NCI-H524 (cell line): Measurements from ENCODE around the gene CLCN7.
"Not testable (repeated sequence)": the region's sequence is repeated elsewhere in the genome, so short reads cannot be mapped to it uniquely, and the experiment has no call there.

Experiments used
- DNase-seq, 2 experiments: peaks; one replicate each; lab custom pipeline; 2025; lab: John Stamatoyannopoulos, UW

Gene CLCN7

DNA sequence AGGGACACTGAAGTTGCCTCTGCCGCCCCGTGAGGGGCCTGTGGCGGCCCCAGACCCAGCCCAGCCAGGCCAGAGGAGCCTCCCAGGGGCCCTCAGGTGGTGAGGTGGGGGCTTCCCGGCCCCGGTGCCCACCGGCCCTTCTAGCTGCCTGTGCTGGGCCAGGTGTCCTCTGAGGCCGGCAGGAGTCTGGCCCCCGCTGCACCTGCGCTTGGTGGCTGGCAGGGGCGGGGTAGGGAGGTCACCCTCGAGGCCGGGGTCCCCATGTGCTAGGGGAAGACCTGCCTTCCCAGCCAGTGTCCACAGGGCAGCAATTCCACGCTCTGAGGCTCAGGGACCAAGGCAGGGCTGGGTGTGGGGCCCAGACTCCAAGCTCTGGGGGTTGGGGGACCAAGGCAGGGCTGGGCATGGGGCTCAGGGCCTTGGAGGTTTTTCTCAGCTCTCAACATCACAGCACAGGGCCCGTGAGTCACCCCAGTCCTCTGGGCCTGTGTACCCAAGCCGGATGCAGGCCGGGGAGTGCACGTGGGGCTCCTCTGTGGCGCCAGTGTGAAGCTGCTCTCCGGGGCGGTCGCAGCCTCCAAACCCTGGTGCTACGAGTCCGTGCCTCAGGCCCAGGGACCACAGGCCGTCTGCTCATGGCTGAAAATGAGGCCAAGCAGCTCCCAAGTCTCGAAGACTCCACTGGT is 29.2 kb downstream of the CLCN7 start:
- no peak for DNase-seq

DNA sequence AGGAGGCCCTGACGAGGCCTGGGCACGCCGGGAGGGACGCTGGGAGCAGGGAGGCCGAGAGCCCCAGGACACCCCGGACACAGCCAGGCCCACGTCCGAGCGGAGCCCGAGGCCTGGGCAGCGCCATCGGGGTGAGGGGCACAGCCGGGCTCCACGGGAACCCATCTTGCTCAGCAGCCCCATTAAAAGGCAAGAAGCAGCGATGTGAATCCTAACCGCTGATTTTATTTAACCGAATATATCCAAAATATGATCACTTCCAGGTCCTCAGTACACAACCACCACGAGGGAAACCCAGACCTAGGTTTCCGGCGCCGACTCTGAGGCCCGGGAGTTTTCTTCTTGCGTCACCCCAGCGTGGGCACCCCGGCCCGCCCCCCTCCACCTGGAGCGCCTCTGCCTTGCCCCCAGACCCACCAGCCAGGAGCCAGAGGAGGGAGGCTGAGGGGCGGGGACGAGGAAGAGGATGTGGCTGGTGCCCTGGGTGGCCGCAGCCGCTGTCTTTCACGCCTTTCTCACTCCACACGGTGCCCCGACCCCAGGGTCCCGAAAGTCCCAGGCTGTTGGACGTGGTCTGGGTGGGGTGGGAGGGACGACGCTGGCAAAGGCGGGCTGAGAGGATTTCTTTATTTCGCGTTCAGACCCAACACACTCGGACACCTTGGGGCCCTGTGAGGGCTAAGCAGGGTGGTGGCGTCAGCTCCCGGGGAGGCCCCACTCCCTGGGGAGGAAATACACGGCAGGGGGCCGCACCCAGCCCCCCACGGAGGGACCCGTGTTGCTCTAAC is 29.9 kb downstream of the CLCN7 start:
- DNase-seq, result no peak

DNA sequence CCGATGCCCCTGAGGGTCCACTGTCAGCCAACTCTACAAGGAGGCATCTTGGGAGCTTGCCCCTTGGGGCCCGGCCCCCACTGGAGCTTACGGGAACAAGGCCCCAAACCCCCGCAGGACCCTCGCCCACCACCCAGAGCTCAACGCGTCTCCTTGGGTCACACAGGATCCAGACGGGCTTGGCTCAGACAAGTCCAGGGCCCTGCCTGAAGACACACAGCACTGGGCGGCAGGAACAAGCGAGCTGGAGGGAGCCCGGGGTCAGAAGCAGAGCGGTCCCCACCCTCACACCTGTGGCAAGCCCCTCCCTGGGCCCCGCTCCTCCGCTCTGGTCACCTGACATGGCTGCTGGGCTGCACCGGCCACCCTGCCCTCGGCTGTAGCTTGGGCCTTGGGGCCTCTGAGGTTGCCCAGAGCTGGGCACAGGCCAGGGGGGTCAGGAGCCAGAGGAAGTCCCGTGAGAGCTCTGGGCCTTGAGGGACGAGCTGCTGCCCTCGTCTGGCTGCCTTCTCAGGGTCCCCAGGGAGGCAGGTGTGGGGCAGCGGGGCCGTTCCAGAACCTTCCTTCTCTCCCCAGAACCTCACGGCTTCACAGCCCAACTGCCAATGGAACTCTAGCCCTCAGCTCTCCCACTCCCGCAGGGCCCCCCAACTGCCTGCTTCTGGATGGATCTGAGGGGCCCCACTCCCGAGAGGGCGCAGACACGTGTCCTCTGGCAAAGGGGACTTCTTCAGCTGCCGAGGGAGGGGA is 30.7 kb downstream of the CLCN7 start, which contains the start of gene CCDC154:
TSS of gene CCDC154 (minus strand) at position 577 of the 750 bp plus-strand sequence. CDS start at position 343, 234 bp downstream.
- no peak for DNase-seq

DNA sequence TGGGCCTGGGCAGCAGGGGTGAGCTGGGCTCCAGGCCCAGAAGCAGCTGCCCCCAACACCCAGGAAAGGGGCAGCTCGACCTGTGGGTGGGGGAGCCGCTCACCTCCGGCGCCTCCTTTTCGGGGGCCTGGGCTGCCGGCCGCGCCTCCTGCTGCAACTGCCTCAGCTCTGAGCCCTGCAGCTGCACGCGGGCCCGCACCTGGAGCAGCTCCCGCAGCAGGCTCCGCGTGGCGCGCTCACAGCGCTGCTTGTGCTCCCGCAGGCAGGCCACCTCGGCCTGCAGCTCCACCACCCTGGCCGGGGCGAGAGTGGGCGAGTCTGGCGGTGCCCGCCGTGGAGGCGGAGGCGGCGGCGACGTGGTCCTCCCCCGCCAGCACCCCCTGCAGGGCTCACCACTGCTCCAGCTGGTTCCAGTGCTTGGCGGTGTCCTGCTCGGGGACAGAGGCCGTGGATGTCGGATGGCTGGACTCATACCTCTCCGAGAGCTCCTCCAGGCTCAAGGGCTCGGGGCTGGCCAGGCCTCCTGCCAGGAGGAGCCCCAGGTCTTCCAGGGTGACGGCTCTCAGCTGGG is 31.3 kb downstream of the CLCN7 start:
- DNase-seq, result peak in 1 of 2 experiments; percentile 14

DNA sequence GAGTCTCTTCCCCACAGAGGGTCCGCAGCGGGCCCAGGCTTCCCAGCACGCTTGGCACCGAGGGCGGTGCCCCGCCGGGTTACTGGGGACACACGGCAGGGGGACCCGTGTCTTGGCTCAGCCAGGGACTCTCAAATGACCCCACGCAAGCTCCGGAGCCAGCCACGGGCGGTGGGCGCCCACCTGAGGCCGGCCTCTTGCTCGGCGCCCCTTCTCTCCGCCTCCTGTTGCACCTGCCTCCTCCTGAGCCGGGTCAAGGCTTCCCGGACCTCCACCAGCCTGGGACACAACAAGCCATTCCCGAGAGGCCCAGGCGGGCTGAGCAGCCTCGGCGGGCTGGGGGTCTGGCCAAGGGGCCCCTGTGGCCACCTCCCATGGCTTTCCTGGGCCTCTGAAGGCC is 32.1 kb downstream of the CLCN7 start:
- DNase-seq, result no peak

DNA sequence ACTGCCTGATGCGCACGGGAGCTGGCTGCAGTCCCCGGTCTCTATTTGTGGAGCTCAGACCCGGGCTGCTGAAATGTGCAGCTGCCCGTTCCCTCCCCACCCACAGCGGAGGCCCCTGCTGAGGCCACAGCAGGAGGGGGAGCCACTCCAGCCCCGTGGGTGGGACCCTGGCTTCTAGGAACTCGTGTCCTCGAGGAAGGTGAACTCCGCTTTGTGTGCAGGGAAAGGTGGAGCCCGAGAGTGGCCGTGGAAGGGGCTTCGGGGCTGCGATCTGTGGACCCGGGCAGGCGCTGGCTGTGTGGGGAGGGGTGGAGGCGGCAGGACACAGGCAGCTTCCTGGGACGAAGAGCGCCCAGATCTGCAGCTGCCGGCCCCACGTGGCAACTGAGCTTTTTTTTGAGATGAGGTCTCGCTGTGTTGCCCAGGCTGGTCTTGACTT is 33.4 kb downstream of the CLCN7 start:
- no peak for DNase-seq

DNA sequence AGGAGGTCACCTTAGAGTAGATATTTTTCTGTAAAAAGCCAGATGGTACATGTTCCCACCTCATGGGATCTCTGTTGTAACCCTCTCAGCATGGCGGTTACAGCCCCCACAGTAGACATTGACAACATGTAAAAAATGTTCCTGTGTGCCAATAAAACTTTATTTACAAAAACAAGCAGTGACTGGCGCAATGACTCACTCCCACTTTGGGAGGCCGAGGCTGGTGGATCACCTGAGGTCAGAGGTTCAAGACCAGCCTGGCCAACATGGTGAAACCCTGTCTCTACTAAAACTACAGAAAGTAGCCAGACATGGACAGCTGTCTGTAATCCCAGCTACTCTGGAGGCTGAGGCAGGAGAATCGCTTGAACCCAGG is 35.1 kb downstream of the CLCN7 start:
- not testable (repeated sequence) for DNase-seq

DNA sequence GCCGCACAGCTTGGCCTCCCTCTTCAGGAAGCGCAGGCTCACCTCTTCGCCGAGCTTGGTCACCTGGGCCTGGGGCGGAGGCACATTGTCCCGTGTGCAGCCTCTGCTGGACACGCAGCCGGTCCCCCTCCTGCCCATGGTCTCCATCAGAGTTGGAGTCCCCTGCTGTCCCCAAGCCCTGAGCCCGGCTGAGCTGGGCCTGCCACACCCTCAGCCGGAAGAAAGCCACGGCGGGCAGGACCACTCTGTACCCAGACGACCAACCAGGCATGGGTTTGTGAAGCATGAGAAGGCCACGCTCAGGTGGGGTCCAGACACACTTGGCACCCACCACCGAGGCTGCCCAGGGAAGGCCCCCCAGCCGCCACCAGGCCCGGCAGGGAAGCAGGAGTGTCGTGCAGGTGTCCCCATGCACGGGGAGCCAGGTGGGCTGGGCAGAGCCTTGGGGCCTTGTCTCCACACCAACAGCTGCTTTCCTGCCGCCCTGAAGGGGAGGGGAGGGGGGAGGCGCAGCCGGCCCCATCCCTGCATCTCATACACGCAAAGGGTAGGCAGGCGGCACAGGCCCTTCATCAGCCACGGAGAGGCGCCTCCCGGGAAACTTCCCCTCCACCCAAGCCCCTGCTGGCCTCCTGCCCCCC is 35.6 kb downstream of the CLCN7 start:
- DNase-seq, result peak in 1 of 2 experiments; percentile 25

DNA sequence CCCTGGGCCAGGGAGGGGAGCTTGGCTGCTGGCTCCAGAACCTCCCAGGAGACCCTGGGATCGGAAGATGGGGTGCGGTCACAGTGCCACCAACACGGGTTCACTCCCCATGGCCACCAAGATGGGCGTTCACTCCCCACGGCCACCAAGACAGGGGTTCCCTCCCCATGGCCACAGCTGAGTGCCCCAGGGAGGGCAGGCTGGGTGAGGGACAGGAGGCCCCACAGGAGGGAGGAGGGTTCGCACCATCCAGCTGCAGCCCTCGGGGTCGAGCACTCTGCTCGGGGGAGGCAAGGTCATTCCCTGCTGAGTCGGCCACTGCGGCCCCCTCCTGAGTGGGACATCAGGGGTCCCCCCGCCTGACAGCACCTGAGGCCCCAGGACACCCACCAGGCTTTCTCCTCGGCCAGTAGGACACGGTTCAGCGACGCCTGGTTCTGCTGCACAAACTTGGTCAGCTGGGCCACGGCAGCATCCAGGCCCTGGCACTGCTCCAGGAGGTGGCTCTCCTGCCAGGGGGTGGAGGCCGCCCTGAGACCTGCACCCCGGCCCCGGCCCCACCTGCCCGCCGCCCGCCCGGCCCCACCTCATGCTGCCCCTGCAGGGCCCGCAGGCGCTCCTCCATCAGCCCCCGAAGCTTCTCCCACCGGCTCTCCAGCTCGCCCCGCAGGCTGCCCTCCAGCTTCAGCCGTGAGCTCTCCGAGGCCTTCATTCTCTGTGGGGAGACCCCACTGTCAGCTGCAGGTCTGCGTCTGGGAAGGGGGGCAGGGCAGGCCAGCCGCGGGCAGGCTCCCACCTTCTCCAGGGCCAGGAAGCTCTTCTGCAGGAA is 36.4 kb downstream of the CLCN7 start:
- DNase-seq, result no peak

DNA sequence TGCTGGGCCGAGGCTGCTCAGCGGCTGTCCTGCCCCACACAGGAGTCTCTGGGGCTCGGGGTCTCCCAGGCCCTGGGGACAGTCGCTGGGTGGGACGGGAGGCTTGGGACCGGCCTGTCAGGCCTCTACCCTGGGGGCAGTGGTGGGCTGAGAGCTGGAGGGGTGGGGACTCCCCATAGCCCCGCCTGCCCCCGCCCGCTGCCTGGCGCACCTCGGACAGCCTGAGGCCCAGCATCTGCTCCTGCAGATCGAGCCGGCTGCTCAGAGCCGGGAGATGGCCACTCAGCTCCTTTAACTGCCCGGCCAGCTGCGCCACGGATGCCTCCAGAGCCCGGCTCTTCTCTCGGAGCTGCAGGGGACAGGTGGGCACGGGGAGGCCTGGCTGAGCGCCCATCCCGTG is 37.2 kb downstream of the CLCN7 start:
- DNase-seq, result peak in 1 of 2 experiments; percentile 56

DNA sequence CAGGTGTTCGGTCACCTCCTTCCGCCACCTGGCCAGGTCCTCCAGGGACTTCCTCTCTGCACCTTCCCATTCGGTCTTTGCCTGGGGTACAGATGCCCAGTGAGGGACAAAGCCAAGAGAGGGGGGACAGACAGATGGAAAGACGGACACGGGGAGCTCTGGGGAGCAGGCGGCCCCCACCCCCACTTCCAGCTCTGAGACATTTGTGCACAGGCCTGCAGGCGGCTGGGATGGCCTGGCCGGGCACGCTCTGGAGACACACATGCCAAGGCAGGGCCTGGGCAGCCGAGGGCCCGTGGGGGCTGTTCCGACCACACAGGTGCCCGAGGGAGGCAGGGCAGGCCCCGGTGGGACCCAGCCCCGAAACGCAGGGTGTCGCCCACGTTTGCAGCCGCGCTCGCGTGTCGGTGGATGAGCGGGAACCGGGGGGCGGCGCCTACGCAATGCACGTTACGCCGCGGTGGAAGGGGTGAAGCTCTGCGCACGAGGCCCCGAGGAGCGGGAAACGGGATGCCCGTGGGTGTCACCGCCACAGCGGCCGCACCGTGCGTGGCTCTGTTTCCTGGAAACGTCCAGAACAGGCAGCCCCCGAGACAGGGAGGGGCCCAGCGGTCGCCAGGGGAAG is 38.0 kb downstream of the CLCN7 start:
- DNase-seq, result no peak

DNA sequence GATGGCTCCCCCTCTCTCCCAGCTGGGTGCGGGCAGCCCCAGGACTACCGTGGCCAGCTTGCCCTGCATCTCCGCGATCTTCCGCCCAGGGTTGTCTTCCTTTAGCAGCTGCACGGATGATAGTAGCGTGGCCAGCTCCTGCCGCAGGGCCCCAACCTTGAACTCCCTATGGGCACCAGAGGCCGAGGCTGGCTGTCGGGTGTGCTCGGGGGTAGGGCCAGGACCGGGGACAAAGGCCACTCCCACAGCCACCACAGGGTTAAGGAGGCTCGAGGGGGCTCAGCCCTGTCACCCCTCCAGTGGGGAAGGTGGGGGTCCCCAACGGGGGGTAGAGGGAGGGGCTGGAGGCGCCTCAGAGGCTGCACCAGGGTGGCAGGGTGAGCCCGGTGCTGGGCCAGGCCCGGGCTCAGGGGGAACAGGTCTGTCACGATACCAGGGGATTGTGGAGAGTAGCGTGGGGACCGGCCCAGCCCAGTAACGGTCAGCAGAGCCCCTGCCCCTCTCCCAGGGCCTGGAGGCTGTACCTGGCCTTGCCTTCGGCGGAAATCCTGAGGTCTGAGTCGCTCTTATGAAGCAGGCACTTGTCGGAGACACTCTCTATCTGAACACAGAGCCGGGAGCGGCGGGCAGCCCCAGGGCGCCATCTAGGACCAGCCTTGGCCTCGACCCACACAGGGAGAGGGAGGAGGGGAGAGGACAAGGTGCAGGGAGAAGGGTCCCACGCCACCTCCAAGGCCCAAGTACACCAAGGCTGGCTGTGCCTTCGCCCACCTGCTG is 38.7 kb downstream of the CLCN7 start:
- DNase-seq, result peak in 1 of 2 experiments; percentile 18

DNA sequence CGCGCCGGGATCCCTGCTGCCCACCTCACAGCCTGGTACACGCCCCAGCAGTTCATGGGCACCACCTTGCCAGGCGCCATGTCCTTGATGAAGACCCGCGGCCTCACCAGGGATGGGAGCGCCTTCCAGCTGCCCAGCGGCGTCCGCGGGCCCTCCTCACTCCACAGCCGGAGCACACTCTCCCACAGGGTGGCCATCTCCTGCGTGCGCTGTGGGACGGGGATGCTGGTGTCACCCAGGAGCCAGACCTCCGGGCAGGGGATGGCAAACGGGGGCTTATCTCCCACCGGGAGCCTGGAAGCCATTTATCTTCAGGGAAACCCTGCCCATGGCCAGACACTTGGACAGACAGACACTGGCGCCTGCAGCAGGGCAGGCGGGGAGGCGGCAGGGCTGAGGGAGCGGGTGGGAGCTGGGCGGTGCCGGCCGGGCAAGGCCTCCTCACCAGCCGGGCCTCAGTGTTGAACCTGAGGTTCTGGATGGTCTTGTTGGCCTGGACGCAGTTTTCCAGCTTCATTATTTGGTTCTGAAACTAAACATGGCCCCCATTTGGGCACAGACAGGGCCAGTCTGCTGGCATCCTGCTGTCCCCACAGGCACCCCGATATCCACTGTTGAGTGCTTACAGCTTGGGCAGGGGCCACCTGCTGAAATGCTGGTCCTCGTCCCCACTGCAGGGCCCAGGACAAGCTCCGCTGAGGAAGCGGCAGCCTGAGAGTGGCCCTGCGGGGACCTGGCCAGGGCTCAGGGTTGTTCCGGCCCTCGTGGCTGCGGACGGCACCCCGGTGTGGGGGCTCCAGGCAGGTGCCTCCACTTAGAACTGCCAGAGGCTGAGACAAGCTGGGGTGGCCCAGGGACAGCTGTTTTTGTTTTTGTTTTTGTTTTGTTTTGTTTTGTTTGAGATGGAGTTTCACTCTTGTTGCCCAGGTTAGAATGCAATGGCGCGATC is 39.9 kb downstream of the CLCN7 start:
- DNase-seq, result no peak

DNA sequence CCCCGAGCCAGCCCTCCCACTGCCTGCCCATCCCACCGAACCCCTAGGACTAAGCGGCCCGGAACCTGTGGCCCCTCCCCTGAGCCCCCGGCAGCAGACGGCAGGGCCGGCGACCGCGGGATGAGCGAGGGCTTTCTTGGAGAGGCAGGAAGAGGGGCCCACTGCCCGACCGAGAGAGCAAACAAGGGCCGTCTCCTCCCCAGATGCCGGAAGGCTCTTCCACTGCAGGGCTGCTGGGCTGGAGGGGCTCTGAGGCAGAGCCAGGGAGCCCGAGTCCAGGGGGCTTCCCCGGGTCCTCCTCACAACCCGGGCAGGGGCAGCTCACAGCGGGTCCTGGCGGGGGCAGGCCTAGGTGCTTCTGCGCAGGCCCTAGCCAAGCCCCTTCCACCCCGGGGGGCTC is 41.1 kb downstream of the CLCN7 start:
- DNase-seq, result peak in 1 of 2 experiments; percentile 20

DNA sequence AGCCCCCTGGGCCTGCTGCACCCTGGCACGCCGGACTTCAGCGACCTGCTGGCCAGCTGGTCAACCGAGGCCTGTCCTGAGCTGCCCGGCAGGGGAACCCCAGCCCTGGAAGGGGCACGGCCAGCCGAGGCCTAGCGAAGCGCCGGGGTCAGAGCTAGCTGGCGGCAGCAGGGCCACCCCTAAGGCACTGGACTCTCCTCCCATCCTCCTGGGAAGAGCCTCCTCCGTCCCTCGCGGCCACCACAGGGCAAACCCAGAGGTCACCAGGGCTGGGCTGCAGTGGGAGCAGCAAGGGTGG is 41.6 kb downstream of the CLCN7 start:
- no peak for DNase-seq

DNA sequence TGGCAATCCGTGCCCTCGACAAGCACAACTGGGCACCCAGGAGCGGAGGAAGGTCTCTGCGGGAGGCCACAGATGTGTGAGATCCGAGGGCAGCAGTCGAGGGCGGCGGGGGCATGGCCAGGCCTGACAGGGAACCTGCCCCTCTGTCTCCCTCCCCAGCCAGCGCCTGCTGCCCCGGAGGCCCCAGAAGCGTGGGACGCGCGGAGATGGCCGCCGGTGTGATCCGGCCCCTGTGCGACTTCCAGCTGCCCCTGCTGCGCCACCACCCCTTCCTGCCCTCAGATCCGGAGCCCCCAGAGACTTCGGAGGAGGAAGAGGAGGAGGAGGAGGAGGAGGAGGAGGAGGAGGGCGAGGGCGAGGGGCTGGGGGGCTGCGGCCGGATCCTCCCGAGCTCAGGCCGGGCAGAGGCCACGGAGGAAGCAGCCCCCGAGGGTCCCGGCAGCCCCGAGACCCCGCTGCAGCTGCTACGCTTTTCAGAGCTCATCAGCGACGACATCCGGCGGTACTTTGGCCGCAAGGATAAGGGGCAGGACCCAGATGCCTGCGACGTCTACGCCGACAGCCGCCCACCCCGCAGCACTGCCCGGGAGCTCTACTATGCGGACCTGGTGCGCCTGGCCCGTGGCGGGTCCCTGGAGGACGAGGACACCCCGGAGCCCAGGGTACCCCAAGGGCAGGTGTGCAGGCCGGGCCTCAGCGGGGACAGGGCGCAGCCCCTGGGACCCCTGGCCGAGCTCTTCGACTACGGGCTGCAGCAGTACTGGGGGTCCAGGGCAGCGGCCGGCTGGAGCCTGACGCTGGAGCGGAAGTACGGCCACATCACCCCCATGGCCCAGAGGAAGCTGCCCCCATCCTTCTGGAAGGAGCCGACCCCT is 42.2 kb downstream of the CLCN7 start:
- DNase-seq, result no peak

DNA sequence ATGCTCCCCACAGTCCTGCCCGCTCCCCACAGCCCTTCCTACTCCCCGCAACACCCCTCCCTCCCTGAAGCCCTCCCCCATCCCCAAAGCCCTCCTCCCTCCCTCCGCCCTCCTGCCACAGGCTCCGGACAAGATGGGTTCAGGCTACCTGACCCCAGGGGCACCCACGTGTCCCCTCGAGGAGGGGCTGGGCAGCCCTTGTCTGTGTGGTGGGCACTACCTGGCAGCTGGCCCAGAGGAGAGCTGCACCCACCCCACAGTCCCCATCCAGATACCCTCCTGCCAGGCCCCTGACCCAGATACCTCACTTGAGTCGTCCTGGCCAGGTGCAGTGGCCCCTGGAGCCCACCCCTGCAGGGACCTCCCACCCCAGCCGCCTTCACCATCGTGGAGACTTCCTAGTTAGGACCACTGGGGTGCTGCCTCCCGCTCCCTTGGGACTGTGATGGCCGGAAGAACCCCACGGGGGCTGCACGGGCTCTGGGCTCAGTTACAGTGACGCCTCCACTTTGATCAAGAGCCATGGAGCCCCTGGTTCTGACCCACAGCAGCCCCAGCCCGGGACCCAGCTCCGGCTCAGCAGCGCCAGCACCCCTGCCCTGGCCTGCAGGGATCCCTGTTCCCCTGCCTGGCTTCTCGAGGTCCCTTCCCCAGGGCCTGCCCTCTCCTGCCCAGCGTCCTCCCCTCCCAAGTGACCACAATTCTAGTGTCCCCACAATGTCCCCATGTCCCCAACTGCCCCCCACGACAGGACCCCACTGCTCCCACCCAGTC is 43.1 kb downstream of the CLCN7 start:
- no peak for DNase-seq
